IMR-90 (cell line): ENCODE measurements around the gene OR8K1. TPM values are rescaled to one million over a fixed set of nuclear protein-coding genes. Genes with fewer than 3 reads are reported as not detected.

Experiments used
- ATAC-seq: fragments of 200-7000 bp; cut with Tn5 transposase; 2 replicates; pipeline ENCODE4 v1.9.1; 2020; ENCODE audit warnings: low read depth, mild to moderate bottlenecking, moderate library complexity
- BruUV-seq: library from RNA; stranded (reverse); fragments of 400-500 nt; replicated peaks from 2 replicates; lab custom pipeline; 2021; lab: Mats Ljungman, UMichigan
- CTCF ChIA-PET: fragments of 300-600 bp; formaldehyde crosslinking; extraction: SDS; loops from one replicate; lab custom pipeline; 2021; ENCODE audit warnings: antibody characterized with exemption; lab: Yijun Ruan, JAX
- POLR2A ChIA-PET: fragments of 300-600 bp; sonication (Branson Sonifier 250); formaldehyde crosslinking; loops from one replicate; lab custom pipeline; 2022; ENCODE audit warnings: antibody characterized with exemption; ENCODE audit not compliant: unreplicated experiment; lab: Charles Lee
- DNase-seq: peaks from one replicate; pipeline ENCODE4 v3.0.0; 2013
- H2AFZ ChIP-seq: replicated peaks from 2 replicates; pipeline ENCODE3; 2013; ENCODE audit warnings: low read length, mild to moderate bottlenecking; ENCODE audit not compliant: poor library complexity
- H2AK5ac ChIP-seq: 2 replicates; pipeline ENCODE4 v1.6.1; 2013; ENCODE audit warnings: low read depth, low read length, inconsistent platforms
- H2AK9ac ChIP-seq: replicated peaks from 2 replicates; pipeline ENCODE3; 2013; ENCODE audit warnings: mild to moderate bottlenecking, low read depth, low read length, moderate library complexity; ENCODE audit not compliant: poor library complexity
- H2BK120ac ChIP-seq: 2 replicates; pipeline ENCODE4 v1.6.1; 2013; ENCODE audit warnings: low read depth, low read length, inconsistent platforms
- H2BK15ac ChIP-seq: 3 replicates; pipeline ENCODE4 v1.6.1; 2013; ENCODE audit warnings: low read depth, low read length, inconsistent platforms
- H2BK20ac ChIP-seq: 2 replicates; pipeline ENCODE4 v1.6.1; 2013; ENCODE audit warnings: low read depth, mild to moderate bottlenecking, inconsistent platforms, low read length, moderate library complexity
- H2BK5ac ChIP-seq: 2 replicates; pipeline ENCODE4 v1.6.1; 2013; ENCODE audit warnings: mild to moderate bottlenecking, low read depth, low read length, inconsistent platforms; ENCODE audit not compliant: poor library complexity, severe bottlenecking
- H3K14ac ChIP-seq: replicated peaks from 2 replicates; pipeline ENCODE4 v1.6.1; 2013; ENCODE audit warnings: low read depth, low read length, inconsistent platforms
- H3K18ac ChIP-seq: 2 replicates; pipeline ENCODE4 v1.6.1; 2013; ENCODE audit warnings: low read depth, low read length, control low read depth
- H3K23ac ChIP-seq: 2 replicates; pipeline ENCODE4 v1.6.1; 2013; ENCODE audit warnings: low read depth, low read length, inconsistent platforms
- H3K27ac ChIP-seq: 2 replicates; pipeline ENCODE4 v1.5.1; 2013; ENCODE audit warnings: mild to moderate bottlenecking, control low read depth, low read length; ENCODE audit not compliant: insufficient read depth
- H3K27me3 ChIP-seq: 2 replicates; pipeline ENCODE4 v1.6.1; 2013; ENCODE audit warnings: low read length; ENCODE audit not compliant: control insufficient read depth, insufficient read depth
- H3K36me3 ChIP-seq: 2 replicates; pipeline ENCODE4 v1.6.1; 2013; ENCODE audit warnings: low read length, mixed read lengths; ENCODE audit not compliant: control insufficient read depth, insufficient read depth
- H3K4ac ChIP-seq: 2 replicates; pipeline ENCODE4 v1.6.1; 2013; ENCODE audit warnings: low read depth, low read length, inconsistent platforms
- H3K4me1 ChIP-seq: 2 replicates; pipeline ENCODE4 v1.6.1; 2013; ENCODE audit warnings: low read length, mixed read lengths; ENCODE audit not compliant: control insufficient read depth, insufficient read depth
- H3K4me2 ChIP-seq: 2 replicates; pipeline ENCODE4 v1.6.1; 2013; ENCODE audit warnings: low read depth, mild to moderate bottlenecking, control low read depth, low read length, moderate library complexity
- H3K4me3 ChIP-seq: 2 replicates; pipeline ENCODE4 v1.5.1; 2013; ENCODE audit warnings: low read depth, mild to moderate bottlenecking, control low read depth, low read length, moderate library complexity; ENCODE audit not compliant: insufficient read depth
- H3K56ac ChIP-seq: 2 replicates; pipeline ENCODE4 v1.6.1; 2013; ENCODE audit warnings: low read length, inconsistent platforms; ENCODE audit not compliant: insufficient read depth; ENCODE audit errors: extremely low read depth
- H3K79me1 ChIP-seq, 2 experiments: 2 replicates each; pipeline ENCODE4 v1.6.1; 2013; ENCODE audit warnings: low read length in 2 of 2, inconsistent platforms in 1 of 2, low read depth in 1 of 2
- H3K9ac ChIP-seq: 2 replicates; pipeline ENCODE4 v1.6.1; 2013; ENCODE audit warnings: low read depth, low read length, control low read depth
- H3K9me1 ChIP-seq: 2 replicates; pipeline ENCODE4 v1.6.1; 2013; ENCODE audit warnings: low read length, inconsistent platforms; ENCODE audit not compliant: insufficient read depth
- H3K9me3 ChIP-seq: 2 replicates; pipeline ENCODE4 v1.6.1; 2013; ENCODE audit warnings: low read length; ENCODE audit not compliant: control insufficient read depth, insufficient read depth
- H4K20me1 ChIP-seq: 2 replicates; pipeline ENCODE4 v1.6.1; 2013; ENCODE audit warnings: low read length, inconsistent platforms; ENCODE audit not compliant: insufficient read depth
- H4K5ac ChIP-seq: 2 replicates; pipeline ENCODE4 v1.6.1; 2013; ENCODE audit warnings: mild to moderate bottlenecking, low read depth, low read length, control low read depth
- H4K8ac ChIP-seq, 2 experiments: 2 replicates each; pipeline ENCODE4 v1.6.1; 2013; ENCODE audit warnings: low read depth in 2 of 2, low read length in 2 of 2, control low read depth in 1 of 2, inconsistent platforms in 1 of 2
- H4K91ac ChIP-seq: 2 replicates; pipeline ENCODE4 v1.6.1; 2013; ENCODE audit warnings: low read depth, low read length, inconsistent platforms; ENCODE audit not compliant: insufficient read depth
- BHLHE40 ChIP-seq: fragments of 150-350 bp; IDR thresholded peaks from 2 replicates; pipeline ENCODE4 v1.6.1; 2016; ENCODE audit warnings: mild to moderate bottlenecking, low read depth, low read length
- CEBPB ChIP-seq: IDR thresholded peaks from 2 replicates; pipeline ENCODE4 v1.6.1; 2012; ENCODE audit warnings: low read depth, low read length, improper control_type of control experiment
- CHD1 ChIP-seq: IDR thresholded peaks from 2 replicates; pipeline ENCODE4 v1.6.1; 2012; ENCODE audit warnings: low read depth, low read length, improper control_type of control experiment
- FOS ChIP-seq: fragments of 150-350 bp; IDR thresholded peaks from 2 replicates; pipeline ENCODE4 v1.6.1; 2016; ENCODE audit warnings: low read depth, low read length
- MAFK ChIP-seq: IDR thresholded peaks from 2 replicates; pipeline ENCODE4 v1.6.1; 2012; ENCODE audit warnings: low read depth, low read length, improper control_type of control experiment
- MAZ ChIP-seq: IDR thresholded peaks from 2 replicates; pipeline ENCODE4 v1.6.1; 2012; ENCODE audit warnings: low read depth, mild to moderate bottlenecking, low read length, improper control_type of control experiment, moderate library complexity, borderline replicate concordance
- MXI1 ChIP-seq: IDR thresholded peaks from 2 replicates; pipeline ENCODE4 v1.6.1; 2012; ENCODE audit warnings: low read depth, mild to moderate bottlenecking, low read length, moderate library complexity, borderline replicate concordance
- NFE2L2 ChIP-seq: fragments of 150-350 bp; IDR thresholded peaks from 2 replicates; pipeline ENCODE4 v1.6.1; 2016; ENCODE audit warnings: low read depth, mild to moderate bottlenecking, low read length
- POLR2A ChIP-seq: IDR thresholded peaks from 2 replicates; pipeline ENCODE4 v1.6.1; 2012; ENCODE audit warnings: mild to moderate bottlenecking, low read depth, low read length
- RAD21 ChIP-seq: IDR thresholded peaks from 2 replicates; pipeline ENCODE4 v1.6.1; 2012; ENCODE audit warnings: low read length, improper control_type of control experiment
- RCOR1 ChIP-seq: IDR thresholded peaks from 2 replicates; pipeline ENCODE4 v1.6.1; 2012; ENCODE audit warnings: mild to moderate bottlenecking, low read length, improper control_type of control experiment; ENCODE audit not compliant: insufficient replicate concordance
- RFX5 ChIP-seq: IDR thresholded peaks from 2 replicates; pipeline ENCODE4 v1.8.0; 2012; ENCODE audit warnings: low read depth, mild to moderate bottlenecking, low read length, moderate library complexity
- SMC3 ChIP-seq: fragments of 150-350 bp; IDR thresholded peaks from 2 replicates; pipeline ENCODE4 v1.6.1; 2016; ENCODE audit warnings: low read depth, mild to moderate bottlenecking, antibody characterized with exemption, low read length, moderate library complexity
- WGBS, 2 experiments: methylation state at CpG; one replicate each; pipeline versions ENCODE4 v1.1.5 to v1.1.7; 2013; ENCODE audit warnings: missing lambda C conversion rate in 2 of 2; ENCODE audit not compliant: insufficient read length in 1 of 2; ENCODE audit errors: extremely low coverage in 2 of 2; 5-methylcytosine and 5-hydroxymethylcytosine counted together
- dilution Hi-C: fragments of 300-500 bp; cut with HindIII; formaldehyde crosslinking; loops from one replicate; pipeline ENCODE4 v1.14.3; 2018; ENCODE audit warnings: low sequenced_read_pairs; ENCODE audit not compliant: unreplicated experiment
- in situ Hi-C: fragments of 300-500 bp; cut with MboI; formaldehyde crosslinking; loops from 3 replicates; pipeline ENCODE4 v1.14.3; 2019; ENCODE audit warnings: low sequenced_read_pairs, inconsistent platforms, mixed read lengths
- intact Hi-C: fragments of 100-400 bp; cut with micrococcal nuclease; formaldehyde crosslinking; loops from 2 replicates; pipeline ENCODE4 v1.10.0; 2022
- polyA plus RNA-seq, 3 experiments: library from polyadenylated mRNA; depleted of rRNA; stranded (reverse); fragments of >200 nt; gene quantifications; 2 replicates each; pipeline ENCODE4 v1.2.3, GENCODE V29; 2012; ENCODE audit warnings: low replicate concordance in 1 of 3
- total RNA-seq: library from RNA; depleted of rRNA; stranded (reverse); fragments of >200 nt; gene quantifications from 2 replicates; pipeline ENCODE4 v1.2.3, GENCODE V29; 2012
- TF ChIP-seq, protein P1 (sequence below): conservative IDR thresholded peaks from 2 replicates; pipeline ENCODE4 v1.5.1; 2012; ENCODE audit warnings: mild to moderate bottlenecking, low read depth, low read length, improper control_type of control experiment
- TF ChIP-seq, protein P2 (sequence below): fragments of 150-350 bp; IDR thresholded peaks from 2 replicates; pipeline ENCODE4 v1.6.1; 2016; ENCODE audit warnings: low read depth, mild to moderate bottlenecking, low read length, moderate library complexity, borderline replicate concordance
- TF ChIP-seq, protein P3 (sequence below): fragments of 150-350 bp; IDR thresholded peaks from 2 replicates; pipeline ENCODE4 v1.6.1; 2017; ENCODE audit warnings: mild to moderate bottlenecking, antibody characterized with exemption, low read length, low read depth

The OR8K1 gene
- total and polyA plus RNA-seq, 2 of the 4 experiments (the other 2 are of a cell fraction), result not detected

- no peaks in the 10 kb centered on the region for H3K9me1 ChIP-seq
- no peaks in the 10 kb centered on the region for H4K20me1 ChIP-seq
- H3K36me3 ChIP-seq, result no peaks in the 10 kb centered on the region
- in situ Hi-C loops, result no loop called here
- H4K5ac ChIP-seq, result no peak overlapping the region
- intact Hi-C loops, result no loop called here
- no peak for ATAC-seq
- POLR2A ChIA-PET, result no interaction called here
- no peak overlapping the region for H3K18ac ChIP-seq
- H3K4ac ChIP-seq, result no peak overlapping the region
- no peak overlapping the region for H3K9ac ChIP-seq
- no peak overlapping the region for H2BK120ac ChIP-seq
- no TSS peak for BruUV-seq
- CTCF ChIA-PET, result no interaction called here
- no peaks in the 10 kb centered on the region for H3K27me3 ChIP-seq
- no peak overlapping the region for H3K4me2 ChIP-seq
- no peak overlapping the region for H4K91ac ChIP-seq
- H2AK9ac ChIP-seq, result no peak overlapping the region
- no peak overlapping the region for H3K23ac ChIP-seq
- H4K8ac ChIP-seq, result no peak overlapping the region
- H3K4me3 ChIP-seq, result no peak overlapping the region
- H3K14ac ChIP-seq, result no peak overlapping the region
- no peaks in the 10 kb centered on the region for H3K79me1 ChIP-seq
- no peak overlapping the region for H2BK5ac ChIP-seq
- no peak overlapping the region for H3K56ac ChIP-seq
- H2BK15ac ChIP-seq, result no peak overlapping the region
- no peak for DNase-seq
- no peak overlapping the region for H2BK20ac ChIP-seq
- H2AFZ ChIP-seq, result no peak overlapping the region
- no peak overlapping the region for H2AK5ac ChIP-seq
- TF ChIP-seq CEBPB (no peak), FOS (no peak), RCOR1 (no peak), POLR2A (no peak), BHLHE40 (no peak), RFX5 (no peak), NFE2L2 (no peak), MAFK (no peak), SMC3 (no peak), CHD1 (no peak), MXI1 (no peak), RAD21 (no peak), MAZ (no peak)
- TF ChIP-seq, protein P1, sequence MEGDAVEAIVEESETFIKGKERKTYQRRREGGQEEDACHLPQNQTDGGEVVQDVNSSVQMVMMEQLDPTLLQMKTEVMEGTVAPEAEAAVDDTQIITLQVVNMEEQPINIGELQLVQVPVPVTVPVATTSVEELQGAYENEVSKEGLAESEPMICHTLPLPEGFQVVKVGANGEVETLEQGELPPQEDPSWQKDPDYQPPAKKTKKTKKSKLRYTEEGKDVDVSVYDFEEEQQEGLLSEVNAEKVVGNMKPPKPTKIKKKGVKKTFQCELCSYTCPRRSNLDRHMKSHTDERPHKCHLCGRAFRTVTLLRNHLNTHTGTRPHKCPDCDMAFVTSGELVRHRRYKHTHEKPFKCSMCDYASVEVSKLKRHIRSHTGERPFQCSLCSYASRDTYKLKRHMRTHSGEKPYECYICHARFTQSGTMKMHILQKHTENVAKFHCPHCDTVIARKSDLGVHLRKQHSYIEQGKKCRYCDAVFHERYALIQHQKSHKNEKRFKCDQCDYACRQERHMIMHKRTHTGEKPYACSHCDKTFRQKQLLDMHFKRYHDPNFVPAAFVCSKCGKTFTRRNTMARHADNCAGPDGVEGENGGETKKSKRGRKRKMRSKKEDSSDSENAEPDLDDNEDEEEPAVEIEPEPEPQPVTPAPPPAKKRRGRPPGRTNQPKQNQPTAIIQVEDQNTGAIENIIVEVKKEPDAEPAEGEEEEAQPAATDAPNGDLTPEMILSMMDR, result no peak
- TF ChIP-seq, protein P2, sequence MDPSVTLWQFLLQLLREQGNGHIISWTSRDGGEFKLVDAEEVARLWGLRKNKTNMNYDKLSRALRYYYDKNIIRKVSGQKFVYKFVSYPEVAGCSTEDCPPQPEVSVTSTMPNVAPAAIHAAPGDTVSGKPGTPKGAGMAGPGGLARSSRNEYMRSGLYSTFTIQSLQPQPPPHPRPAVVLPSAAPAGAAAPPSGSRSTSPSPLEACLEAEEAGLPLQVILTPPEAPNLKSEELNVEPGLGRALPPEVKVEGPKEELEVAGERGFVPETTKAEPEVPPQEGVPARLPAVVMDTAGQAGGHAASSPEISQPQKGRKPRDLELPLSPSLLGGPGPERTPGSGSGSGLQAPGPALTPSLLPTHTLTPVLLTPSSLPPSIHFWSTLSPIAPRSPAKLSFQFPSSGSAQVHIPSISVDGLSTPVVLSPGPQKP, result no peak
- TF ChIP-seq, protein P3, sequence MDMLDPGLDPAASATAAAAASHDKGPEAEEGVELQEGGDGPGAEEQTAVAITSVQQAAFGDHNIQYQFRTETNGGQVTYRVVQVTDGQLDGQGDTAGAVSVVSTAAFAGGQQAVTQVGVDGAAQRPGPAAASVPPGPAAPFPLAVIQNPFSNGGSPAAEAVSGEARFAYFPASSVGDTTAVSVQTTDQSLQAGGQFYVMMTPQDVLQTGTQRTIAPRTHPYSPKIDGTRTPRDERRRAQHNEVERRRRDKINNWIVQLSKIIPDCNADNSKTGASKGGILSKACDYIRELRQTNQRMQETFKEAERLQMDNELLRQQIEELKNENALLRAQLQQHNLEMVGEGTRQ, result no peak
- WGBS, 2 experiments, result 72% methylated on average over 18 of the region's 34 CpGs; no CpG with 5 or more reads in 1 of the 2 experiments
- no peaks in the 10 kb centered on the region for H3K4me1 ChIP-seq
- peaks cover 15% of the 10 kb centered on the region for H3K9me3 ChIP-seq
- no peak overlapping the region for H3K27ac ChIP-seq
- dilution Hi-C loops, result no loop called here
Observed at GRCh38 chr11:56331861-56332491, 13.9 kb upstream of the OR8K1 start.
